SU-DHL-6 (cell line): ENCODE data around the gene CEP41.

Experiments used
- H2AFZ ChIP-seq: fragments of 200-600 bp; sonication (generic); 2 replicates; pipeline ENCODE4 v1.6.1; 2014; ENCODE audit warnings: low read depth, mild to moderate bottlenecking, moderate library complexity, mixed read lengths, antibody characterized with exemption, low read length; ENCODE audit not compliant: severe bottlenecking
- H3F3A ChIP-seq: fragments of 200-600 bp; shearing (Covaris generic); 2 replicates; pipeline ENCODE4 v1.6.0; 2016; ENCODE audit warnings: antibody characterized with exemption, mild to moderate bottlenecking; ENCODE audit not compliant: insufficient read depth
- H3K27ac ChIP-seq: fragments of 200-600 bp; sonication (generic); 2 replicates; pipeline ENCODE4 v1.5.1; 2016; ENCODE audit warnings: low read depth, mild to moderate bottlenecking, low read length, moderate library complexity, mixed read lengths
- H3K27me3 ChIP-seq: fragments of 200-600 bp; sonication (generic), shearing (Covaris generic); 2 replicates; pipeline ENCODE4 v1.6.0; 2014; ENCODE audit warnings: mild to moderate bottlenecking, low read length
- H3K36me3 ChIP-seq: fragments of 200-600 bp; sonication (generic); 2 replicates; pipeline ENCODE4 v1.6.1; 2014; ENCODE audit warnings: mild to moderate bottlenecking, low read length, mixed read lengths
- H3K4me2 ChIP-seq: fragments of 300-600, 200-600 bp; shearing (Covaris generic), sonication (generic); 2 replicates; pipeline ENCODE4 v1.6.0; 2014; ENCODE audit warnings: low read length, low read depth, mild to moderate bottlenecking; ENCODE audit not compliant: poor library complexity, severe bottlenecking
- H3K4me3 ChIP-seq: fragments of 200-600 bp; sonication (generic); 2 replicates; pipeline ENCODE4 v1.5.1; 2014; ENCODE audit warnings: antibody characterized with exemption, low read length, mild to moderate bottlenecking, mixed read lengths; ENCODE audit not compliant: insufficient read depth, poor library complexity, severe bottlenecking
- H3K79me2 ChIP-seq: fragments of 200-600 bp; sonication (generic); 2 replicates; pipeline ENCODE4 v1.6.1; 2014; ENCODE audit warnings: mild to moderate bottlenecking, low read length, moderate library complexity; ENCODE audit not compliant: insufficient read depth
- H3K9ac ChIP-seq: fragments of 200-600 bp; sonication (generic); 2 replicates; pipeline ENCODE4 v1.7.0; 2014; ENCODE audit warnings: mild to moderate bottlenecking, low read length
- H3K9me2 ChIP-seq: fragments of 200-600 bp; sonication (generic); replicated peaks from 2 replicates; pipeline ENCODE4 v1.6.1; 2014; ENCODE audit warnings: low read length; ENCODE audit not compliant: insufficient read depth
- H3K9me3 ChIP-seq: fragments of 200-600 bp; sonication (generic); 2 replicates; pipeline ENCODE4 v1.6.1; 2014; ENCODE audit warnings: low read length, mixed read lengths; ENCODE audit not compliant: insufficient read depth
- H4K20me1 ChIP-seq: fragments of 200-600 bp; sonication (generic); 2 replicates; pipeline ENCODE4 v1.6.1; 2014; ENCODE audit warnings: low read depth, mild to moderate bottlenecking, antibody characterized with exemption, low read length, moderate library complexity, mixed read lengths
- CTCF ChIP-seq: fragments of 200-600 bp; sonication (generic); IDR thresholded peaks from one replicate; pipeline ENCODE4 v1.5.1; 2017; ENCODE audit warnings: antibody characterized with exemption, mild to moderate bottlenecking, low read length, moderate library complexity; ENCODE audit not compliant: insufficient read depth, poor library complexity, severe bottlenecking
- EZH2phosphoT487 ChIP-seq: fragments of 200-600 bp; sonication (generic), shearing (Covaris generic); conservative IDR thresholded peaks from 2 replicates; pipeline ENCODE4 v1.6.1; 2018; ENCODE audit warnings: mild to moderate bottlenecking, antibody characterized with exemption, low read length, moderate library complexity, mixed read lengths

Gene CEP41

DNA sequence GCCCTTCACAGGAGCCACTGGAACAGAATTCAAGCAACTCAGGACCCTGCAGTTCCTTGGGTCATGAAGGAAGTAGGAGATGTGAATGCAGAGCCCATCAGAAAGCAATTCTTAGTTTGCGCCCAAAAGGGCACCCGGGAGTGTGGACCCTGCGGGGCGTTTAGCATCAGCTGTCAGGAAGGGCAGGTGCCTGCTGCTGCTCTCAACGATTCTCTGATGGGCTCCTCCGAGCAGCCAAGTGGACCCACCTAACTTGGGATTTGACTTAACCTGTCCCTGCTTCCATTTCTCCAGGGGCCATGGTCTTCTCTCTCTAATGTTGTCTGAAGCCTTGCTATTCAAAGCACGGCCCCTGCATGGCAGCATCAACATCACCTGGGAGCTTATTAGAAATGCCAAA is 79.1 kb downstream of the CEP41 start:
- no peaks in the 10 kb centered on the region; the same call in 1 of the 2 replicates for H3K9me2 ChIP-seq
- H4K20me1 ChIP-seq = no peaks in the 10 kb centered on the region
- no peaks in the 10 kb centered on the region for H3K79me2 ChIP-seq
- H3K27me3 ChIP-seq = no peaks in the 10 kb centered on the region
- no peak overlapping the region for H3K27ac ChIP-seq
- no peak overlapping the region for H3K9ac ChIP-seq
- H3K4me2 ChIP-seq = no peak overlapping the region
- no peak overlapping the region for H2AFZ ChIP-seq
- H3K36me3 ChIP-seq = no peaks in the 10 kb centered on the region
- H3F3A ChIP-seq = no peaks in the 10 kb centered on the region
- H3K4me3 ChIP-seq = no peak overlapping the region
- no peak for TF ChIP-seq CTCF
- TF ChIP-seq EZH2phosphoT487 = no peak
- H3K9me3 ChIP-seq = no peaks in the 10 kb centered on the region

- no peak overlapping the region for H3K27ac ChIP-seq
- no peaks in the 10 kb centered on the region for H3F3A ChIP-seq
- no peak for TF ChIP-seq CTCF
- TF ChIP-seq EZH2phosphoT487 = no peak
- H3K27me3 ChIP-seq = no peaks in the 10 kb centered on the region
- H3K79me2 ChIP-seq = no peaks in the 10 kb centered on the region
- H3K36me3 ChIP-seq = no peaks in the 10 kb centered on the region
- no peak overlapping the region for H2AFZ ChIP-seq
- H3K4me2 ChIP-seq = no peak overlapping the region
- H3K9me2 ChIP-seq = no peaks in the 10 kb centered on the region; the same call in 1 of the 2 replicates
- no peaks in the 10 kb centered on the region for H4K20me1 ChIP-seq
- H3K4me3 ChIP-seq = no peak overlapping the region
- no peak overlapping the region for H3K9ac ChIP-seq
- no peaks in the 10 kb centered on the region for H3K9me3 ChIP-seq
Measured at GRCh38 chr7:130360518-130360917, 80.3 kb downstream of the CEP41 start.

DNA sequence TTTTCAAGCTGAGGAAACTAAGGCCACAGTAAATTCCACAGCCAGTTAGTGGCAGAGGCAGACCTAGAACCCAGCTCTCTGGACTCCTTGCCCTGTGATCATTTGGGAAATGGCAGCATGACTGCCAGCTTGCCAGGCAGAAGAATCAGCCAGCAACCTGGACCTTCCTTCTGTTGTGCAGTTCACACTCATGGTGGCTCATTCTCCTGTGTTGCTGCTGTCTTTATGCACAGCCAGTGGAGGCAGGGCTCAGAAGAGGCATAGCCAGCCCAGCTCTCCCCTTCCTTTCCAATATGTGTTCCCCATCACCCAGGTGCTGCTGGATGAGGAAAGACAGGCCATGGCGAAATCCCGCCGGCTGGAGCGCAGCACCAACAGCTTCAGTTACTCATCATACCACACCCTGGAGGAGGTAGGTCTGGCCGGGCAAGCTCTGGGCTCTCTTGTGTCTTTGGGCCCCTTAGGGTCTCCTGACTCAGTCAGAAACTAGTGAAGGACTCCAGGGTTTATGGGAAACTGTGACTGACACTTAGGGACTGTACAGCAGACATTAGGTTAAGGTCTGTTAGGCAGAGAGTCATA is 81.4 kb downstream of the CEP41 start:
- TF ChIP-seq CTCF (no peak), EZH2phosphoT487 (no peak)
- no peak overlapping the region for H3K27ac ChIP-seq

More for the DNA sequence above, 81.4 kb downstream of the CEP41 start:
- H3K9ac ChIP-seq = no peak overlapping the region
- no peaks in the 10 kb centered on the region for H3K27me3 ChIP-seq
- no peaks in the 10 kb centered on the region for H3K36me3 ChIP-seq
- no peak overlapping the region for H2AFZ ChIP-seq
- H3K9me2 ChIP-seq = no peaks in the 10 kb centered on the region; the same call in 1 of the 2 replicates
- no peaks in the 10 kb centered on the region for H3K9me3 ChIP-seq
- H3F3A ChIP-seq = no peaks in the 10 kb centered on the region
- no peaks in the 10 kb centered on the region for H4K20me1 ChIP-seq
- H3K4me2 ChIP-seq = no peak overlapping the region
- H3K4me3 ChIP-seq = no peak overlapping the region
- no peaks in the 10 kb centered on the region for H3K79me2 ChIP-seq
